Fibroblast of lung (primary cell): ENCODE data around the gene ASCC3. TPM values are rescaled to one million over a fixed set of nuclear protein-coding genes. Genes with fewer than 3 reads are reported as not detected.

ENCODE experiments used
- DNase-seq, 2 donors: peaks; one replicate each; pipeline versions ENCODE4 v3.0.0 to v3.0.0-alpha.2; 2010; ENCODE audit warnings: low read depth in 2 of 2
- H2AFZ ChIP-seq: 2 replicates; pipeline ENCODE4 v1.5.1; 2012; ENCODE audit warnings: low read length, control low read depth, inconsistent platforms
- H3K27ac ChIP-seq: 2 replicates; pipeline ENCODE4 v1.5.1; 2011; ENCODE audit warnings: low read length, control low read depth; ENCODE audit not compliant: insufficient read depth
- H3K27me3 ChIP-seq: 2 replicates; pipeline ENCODE4 v1.5.1; 2011; ENCODE audit warnings: mild to moderate bottlenecking, low read length; ENCODE audit not compliant: control insufficient read depth, insufficient read depth
- H3K36me3 ChIP-seq: 2 replicates; pipeline ENCODE4 v1.5.1; 2011; ENCODE audit warnings: low read length; ENCODE audit not compliant: control insufficient read depth, insufficient read depth
- H3K4me1 ChIP-seq: 2 replicates; pipeline ENCODE4 v1.5.1; 2011; ENCODE audit warnings: low read length; ENCODE audit not compliant: control insufficient read depth, insufficient read depth; ENCODE audit errors: extremely low read depth
- H3K4me2 ChIP-seq: 2 replicates; pipeline ENCODE4 v1.5.1; 2011; ENCODE audit warnings: low read length, control low read depth; ENCODE audit not compliant: insufficient read depth; ENCODE audit errors: extremely low read depth
- H3K4me3 ChIP-seq, 4 experiments: fragments of 200-600 bp in 1 of 4; sonication (generic) in 1 of 4; replicated peaks in 1 of 4; 2 replicates each; pipeline ENCODE4 v1.5.1; 2011 to 2016; ENCODE audit warnings: low read length in 4 of 4, low read depth in 3 of 4, mild to moderate bottlenecking in 3 of 4, control low read depth in 2 of 4, inconsistent platforms in 1 of 4, mixed read lengths in 1 of 4; ENCODE audit not compliant: insufficient read depth in 1 of 4; ENCODE audit errors: control extremely low read depth in 1 of 4
- H3K79me2 ChIP-seq: 2 replicates; pipeline ENCODE4 v1.5.1; 2012; ENCODE audit warnings: mild to moderate bottlenecking, low read length, inconsistent platforms; ENCODE audit not compliant: control insufficient read depth, insufficient read depth
- H3K9ac ChIP-seq: 2 replicates; pipeline ENCODE4 v1.5.1; 2011; ENCODE audit warnings: mild to moderate bottlenecking, low read length, control low read depth; ENCODE audit not compliant: insufficient read depth
- H3K9me3 ChIP-seq: 2 replicates; pipeline ENCODE4 v1.5.1; 2012; ENCODE audit warnings: low read depth, low read length; ENCODE audit not compliant: control insufficient read depth, insufficient read depth
- H4K20me1 ChIP-seq: 2 replicates; pipeline ENCODE4 v1.5.1; 2011; ENCODE audit warnings: low read length; ENCODE audit not compliant: control insufficient read depth, insufficient read depth; ENCODE audit errors: extremely low read depth
- CTCF ChIP-seq, 2 donors: IDR thresholded peaks in 1 of 2; conservative IDR thresholded peaks in 1 of 2; 1 replicate in 1 of 2; 2 replicates in 1 of 2; pipeline ENCODE4 v1.5.1; 2011 to 2012; ENCODE audit warnings: low read length in 2 of 2, control low read depth in 1 of 2, inconsistent platforms in 1 of 2, low read depth in 1 of 2, mild to moderate bottlenecking in 1 of 2
- EZH2 ChIP-seq: IDR thresholded peaks from 2 replicates; pipeline ENCODE4 v1.5.1; 2012; ENCODE audit warnings: low read length, control low read depth, mild to moderate bottlenecking; ENCODE audit errors: missing control alignments
- polyA plus RNA-seq, 2 donors: library from polyadenylated mRNA; depleted of rRNA in 1 of 2; stranded (reverse) in 1 of 2; unstranded in 1 of 2; fragments of >200 nt; gene quantifications; 2 replicates each; pipeline ENCODE4 v1.2.1, GENCODE V29; 2011 to 2012; ENCODE audit warnings: missing spikeins in 1 of 2
- total RNA-seq: library from RNA; depleted of rRNA; stranded (reverse); fragments of >200 nt; gene quantifications from 2 replicates; pipeline ENCODE4 v1.2.1, GENCODE V29; 2014

Gene ASCC3
- total and polyA plus RNA-seq, 2 donors (not counting 1 experiment from before 2014, with no cell fraction given): 36.2 to 75.3 TPM

DNA sequence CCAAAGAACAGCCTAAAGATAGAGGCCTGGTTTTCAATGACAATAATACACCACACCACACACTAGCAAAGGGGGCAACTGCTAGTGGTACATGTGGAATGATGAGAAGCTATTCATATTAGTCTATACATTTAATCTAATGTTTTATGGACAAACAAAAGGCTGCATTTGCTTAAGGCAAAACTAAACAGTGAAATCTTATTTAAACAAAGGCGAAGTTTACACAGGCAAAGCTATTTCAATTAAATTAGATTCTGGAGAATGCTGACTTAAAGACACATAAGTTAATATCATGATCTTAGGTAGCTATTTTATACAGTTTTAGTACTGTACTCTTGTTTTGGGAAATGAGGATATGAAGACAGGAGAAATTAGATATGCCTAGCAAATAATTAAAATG lies 362.5 kb downstream of the ASCC3 start:
- Histone ChIP-seq H3K4me2 (no peak overlapping the region), H3K36me3 (no peaks in the 10 kb centered on the region), H2AFZ (no peak overlapping the region), H3K4me1 (no peaks in the 10 kb centered on the region), H4K20me1 (no peaks in the 10 kb centered on the region), H3K4me3 (no peak overlapping the region), H3K9ac (no peak overlapping the region), H3K27ac (no peak overlapping the region), H3K9me3 (no peaks in the 10 kb centered on the region), H3K27me3 (no peaks in the 10 kb centered on the region), H3K79me2 (no peaks in the 10 kb centered on the region)
- no peak for DNase-seq
- no peak for TF ChIP-seq CTCF (conservative IDR thresholded peaks at IDR 0.05 in 1 of 2, IDR thresholded peaks at IDR 0.05 in 1 of 2; ENCODE audit: low read depth in 1 of 2, low read length in 2 of 2)
- TF ChIP-seq EZH2: no peak

DNA sequence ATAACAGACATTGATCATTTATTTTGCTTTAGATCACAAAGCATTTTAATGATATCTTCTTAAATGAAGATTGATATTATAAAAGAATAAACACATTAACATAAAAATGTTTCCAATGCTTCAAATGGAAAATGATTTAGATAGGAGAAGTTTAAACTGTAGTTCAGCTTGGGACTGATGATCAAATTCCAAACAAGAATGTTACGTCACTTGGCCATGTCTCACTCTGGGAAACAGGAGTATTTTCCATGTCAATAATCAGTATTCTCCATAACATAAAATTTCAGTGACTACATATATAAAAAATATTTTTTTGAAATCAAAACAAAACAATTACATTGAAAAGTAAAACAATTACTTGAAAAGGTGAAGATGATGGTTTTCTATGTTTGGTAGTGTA lies 363.5 kb downstream of the ASCC3 start:
- no peak for TF ChIP-seq CTCF (conservative IDR thresholded peaks at IDR 0.05 in 1 of 2, IDR thresholded peaks at IDR 0.05 in 1 of 2; ENCODE audit: low read depth in 1 of 2, low read length in 2 of 2)
- no peak for TF ChIP-seq EZH2
- H3K79me2 ChIP-seq: no peaks in the 10 kb centered on the region
- no peak overlapping the region for H3K27ac ChIP-seq
- H3K36me3 ChIP-seq: no peaks in the 10 kb centered on the region
- no peaks in the 10 kb centered on the region for H3K4me1 ChIP-seq
- H3K4me2 ChIP-seq: no peak overlapping the region
- no peaks in the 10 kb centered on the region for H3K9me3 ChIP-seq
- H4K20me1 ChIP-seq: no peaks in the 10 kb centered on the region
- no peak overlapping the region for H3K4me3 ChIP-seq
- H3K9ac ChIP-seq: no peak overlapping the region
- H2AFZ ChIP-seq: no peak overlapping the region
- no peaks in the 10 kb centered on the region for H3K27me3 ChIP-seq
- no peak for DNase-seq

GRCh38 chr6:100517106-100517505 lies 364.0 kb downstream of the ASCC3 start:
- no peak overlapping the region for H3K4me2 ChIP-seq
- TF ChIP-seq EZH2 (no peak), CTCF (conservative IDR thresholded peaks at IDR 0.05 in 1 of 2, IDR thresholded peaks at IDR 0.05 in 1 of 2; ENCODE audit: low read depth in 1 of 2, low read length in 2 of 2) (no peak)
- no peaks in the 10 kb centered on the region for H3K79me2 ChIP-seq

More at GRCh38 chr6:100517106-100517505, 364.0 kb downstream of the ASCC3 start:
- no peaks in the 10 kb centered on the region for H3K4me1 ChIP-seq
- H3K9me3 ChIP-seq: no peaks in the 10 kb centered on the region
- H4K20me1 ChIP-seq: no peaks in the 10 kb centered on the region
- H3K27ac ChIP-seq: no peak overlapping the region
- no peak overlapping the region for H3K4me3 ChIP-seq
- H2AFZ ChIP-seq: no peak overlapping the region
- H3K27me3 ChIP-seq: no peaks in the 10 kb centered on the region
- no peak overlapping the region for H3K9ac ChIP-seq
- DNase-seq: no peak
- no peaks in the 10 kb centered on the region for H3K36me3 ChIP-seq
